IMR-90 (cell line): Measurements from ENCODE around the gene PIAS1. TPM values are rescaled to one million over a fixed set of nuclear protein-coding genes. Genes with fewer than 3 reads are reported as not detected.

ENCODE experiments used
- ATAC-seq: fragments of 200-7000 bp; cut with Tn5 transposase; 2 replicates; pipeline ENCODE4 v1.9.1; 2020; ENCODE audit warnings: low read depth, mild to moderate bottlenecking, moderate library complexity
- BruUV-seq: library from RNA; stranded (reverse); fragments of 400-500 nt; replicated peaks from 2 replicates; lab custom pipeline; 2021; lab: Mats Ljungman, UMichigan
- CTCF ChIA-PET: fragments of 300-600 bp; formaldehyde crosslinking; extraction: SDS; loops from one replicate; lab custom pipeline; 2021; ENCODE audit warnings: antibody characterized with exemption; lab: Yijun Ruan, JAX
- POLR2A ChIA-PET: fragments of 300-600 bp; sonication (Branson Sonifier 250); formaldehyde crosslinking; loops from one replicate; lab custom pipeline; 2022; ENCODE audit warnings: antibody characterized with exemption; ENCODE audit not compliant: unreplicated experiment; lab: Charles Lee
- DNase-seq: peaks from one replicate; pipeline ENCODE4 v3.0.0; 2013
- H2AFZ ChIP-seq: replicated peaks from 2 replicates; pipeline ENCODE3; 2013; ENCODE audit warnings: low read length, mild to moderate bottlenecking; ENCODE audit not compliant: poor library complexity
- H2AK5ac ChIP-seq: 2 replicates; pipeline ENCODE4 v1.6.1; 2013; ENCODE audit warnings: low read depth, low read length, inconsistent platforms
- H2AK9ac ChIP-seq: replicated peaks from 2 replicates; pipeline ENCODE3; 2013; ENCODE audit warnings: mild to moderate bottlenecking, low read depth, low read length, moderate library complexity; ENCODE audit not compliant: poor library complexity
- H2BK120ac ChIP-seq: 2 replicates; pipeline ENCODE4 v1.6.1; 2013; ENCODE audit warnings: low read depth, low read length, inconsistent platforms
- H2BK15ac ChIP-seq: 3 replicates; pipeline ENCODE4 v1.6.1; 2013; ENCODE audit warnings: low read depth, low read length, inconsistent platforms
- H2BK20ac ChIP-seq: 2 replicates; pipeline ENCODE4 v1.6.1; 2013; ENCODE audit warnings: low read depth, mild to moderate bottlenecking, inconsistent platforms, low read length, moderate library complexity
- H2BK5ac ChIP-seq: 2 replicates; pipeline ENCODE4 v1.6.1; 2013; ENCODE audit warnings: mild to moderate bottlenecking, low read depth, low read length, inconsistent platforms; ENCODE audit not compliant: poor library complexity, severe bottlenecking
- H3K14ac ChIP-seq: replicated peaks from 2 replicates; pipeline ENCODE4 v1.6.1; 2013; ENCODE audit warnings: low read depth, low read length, inconsistent platforms
- H3K18ac ChIP-seq: 2 replicates; pipeline ENCODE4 v1.6.1; 2013; ENCODE audit warnings: low read depth, low read length, control low read depth
- H3K23ac ChIP-seq: 2 replicates; pipeline ENCODE4 v1.6.1; 2013; ENCODE audit warnings: low read depth, low read length, inconsistent platforms
- H3K27ac ChIP-seq: 2 replicates; pipeline ENCODE4 v1.5.1; 2013; ENCODE audit warnings: mild to moderate bottlenecking, control low read depth, low read length; ENCODE audit not compliant: insufficient read depth
- H3K27me3 ChIP-seq: 2 replicates; pipeline ENCODE4 v1.6.1; 2013; ENCODE audit warnings: low read length; ENCODE audit not compliant: control insufficient read depth, insufficient read depth
- H3K36me3 ChIP-seq: 2 replicates; pipeline ENCODE4 v1.6.1; 2013; ENCODE audit warnings: low read length, mixed read lengths; ENCODE audit not compliant: control insufficient read depth, insufficient read depth
- H3K4ac ChIP-seq: 2 replicates; pipeline ENCODE4 v1.6.1; 2013; ENCODE audit warnings: low read depth, low read length, inconsistent platforms
- H3K4me1 ChIP-seq: 2 replicates; pipeline ENCODE4 v1.6.1; 2013; ENCODE audit warnings: low read length, mixed read lengths; ENCODE audit not compliant: control insufficient read depth, insufficient read depth
- H3K4me2 ChIP-seq: 2 replicates; pipeline ENCODE4 v1.6.1; 2013; ENCODE audit warnings: low read depth, mild to moderate bottlenecking, control low read depth, low read length, moderate library complexity
- H3K4me3 ChIP-seq: 2 replicates; pipeline ENCODE4 v1.5.1; 2013; ENCODE audit warnings: low read depth, mild to moderate bottlenecking, control low read depth, low read length, moderate library complexity; ENCODE audit not compliant: insufficient read depth
- H3K56ac ChIP-seq: 2 replicates; pipeline ENCODE4 v1.6.1; 2013; ENCODE audit warnings: low read length, inconsistent platforms; ENCODE audit not compliant: insufficient read depth; ENCODE audit errors: extremely low read depth
- H3K79me1 ChIP-seq, 2 experiments: 2 replicates each; pipeline ENCODE4 v1.6.1; 2013; ENCODE audit warnings: low read length in 2 of 2, inconsistent platforms in 1 of 2, low read depth in 1 of 2
- H3K9ac ChIP-seq: 2 replicates; pipeline ENCODE4 v1.6.1; 2013; ENCODE audit warnings: low read depth, low read length, control low read depth
- H3K9me1 ChIP-seq: 2 replicates; pipeline ENCODE4 v1.6.1; 2013; ENCODE audit warnings: low read length, inconsistent platforms; ENCODE audit not compliant: insufficient read depth
- H3K9me3 ChIP-seq: 2 replicates; pipeline ENCODE4 v1.6.1; 2013; ENCODE audit warnings: low read length; ENCODE audit not compliant: control insufficient read depth, insufficient read depth
- H4K20me1 ChIP-seq: 2 replicates; pipeline ENCODE4 v1.6.1; 2013; ENCODE audit warnings: low read length, inconsistent platforms; ENCODE audit not compliant: insufficient read depth
- H4K5ac ChIP-seq: 2 replicates; pipeline ENCODE4 v1.6.1; 2013; ENCODE audit warnings: mild to moderate bottlenecking, low read depth, low read length, control low read depth
- H4K8ac ChIP-seq, 2 experiments: 2 replicates each; pipeline ENCODE4 v1.6.1; 2013; ENCODE audit warnings: low read depth in 2 of 2, low read length in 2 of 2, control low read depth in 1 of 2, inconsistent platforms in 1 of 2
- H4K91ac ChIP-seq: 2 replicates; pipeline ENCODE4 v1.6.1; 2013; ENCODE audit warnings: low read depth, low read length, inconsistent platforms; ENCODE audit not compliant: insufficient read depth
- BHLHE40 ChIP-seq: fragments of 150-350 bp; IDR thresholded peaks from 2 replicates; pipeline ENCODE4 v1.6.1; 2016; ENCODE audit warnings: mild to moderate bottlenecking, low read depth, low read length
- CEBPB ChIP-seq: IDR thresholded peaks from 2 replicates; pipeline ENCODE4 v1.6.1; 2012; ENCODE audit warnings: low read depth, low read length, improper control_type of control experiment
- FOS ChIP-seq: fragments of 150-350 bp; IDR thresholded peaks from 2 replicates; pipeline ENCODE4 v1.6.1; 2016; ENCODE audit warnings: low read depth, low read length
- MAFK ChIP-seq: IDR thresholded peaks from 2 replicates; pipeline ENCODE4 v1.6.1; 2012; ENCODE audit warnings: low read depth, low read length, improper control_type of control experiment
- MAZ ChIP-seq: IDR thresholded peaks from 2 replicates; pipeline ENCODE4 v1.6.1; 2012; ENCODE audit warnings: low read depth, mild to moderate bottlenecking, low read length, improper control_type of control experiment, moderate library complexity, borderline replicate concordance
- MXI1 ChIP-seq: IDR thresholded peaks from 2 replicates; pipeline ENCODE4 v1.6.1; 2012; ENCODE audit warnings: low read depth, mild to moderate bottlenecking, low read length, moderate library complexity, borderline replicate concordance
- NFE2L2 ChIP-seq: fragments of 150-350 bp; IDR thresholded peaks from 2 replicates; pipeline ENCODE4 v1.6.1; 2016; ENCODE audit warnings: low read depth, mild to moderate bottlenecking, low read length
- POLR2A ChIP-seq: IDR thresholded peaks from 2 replicates; pipeline ENCODE4 v1.6.1; 2012; ENCODE audit warnings: mild to moderate bottlenecking, low read depth, low read length
- RAD21 ChIP-seq: IDR thresholded peaks from 2 replicates; pipeline ENCODE4 v1.6.1; 2012; ENCODE audit warnings: low read length, improper control_type of control experiment
- RFX5 ChIP-seq: IDR thresholded peaks from 2 replicates; pipeline ENCODE4 v1.8.0; 2012; ENCODE audit warnings: low read depth, mild to moderate bottlenecking, low read length, moderate library complexity
- SMC3 ChIP-seq: fragments of 150-350 bp; IDR thresholded peaks from 2 replicates; pipeline ENCODE4 v1.6.1; 2016; ENCODE audit warnings: low read depth, mild to moderate bottlenecking, antibody characterized with exemption, low read length, moderate library complexity
- WGBS, 2 experiments: methylation state at CpG; one replicate each; pipeline versions ENCODE4 v1.1.5 to v1.1.7; 2013; ENCODE audit warnings: missing lambda C conversion rate in 2 of 2; ENCODE audit not compliant: insufficient read length in 1 of 2; ENCODE audit errors: extremely low coverage in 2 of 2; 5-methylcytosine and 5-hydroxymethylcytosine counted together
- dilution Hi-C: fragments of 300-500 bp; cut with HindIII; formaldehyde crosslinking; loops from one replicate; pipeline ENCODE4 v1.14.3; 2018; ENCODE audit warnings: low sequenced_read_pairs; ENCODE audit not compliant: unreplicated experiment
- in situ Hi-C: fragments of 300-500 bp; cut with MboI; formaldehyde crosslinking; loops from 3 replicates; pipeline ENCODE4 v1.14.3; 2019; ENCODE audit warnings: low sequenced_read_pairs, inconsistent platforms, mixed read lengths
- intact Hi-C: fragments of 100-400 bp; cut with micrococcal nuclease; formaldehyde crosslinking; loops from 2 replicates; pipeline ENCODE4 v1.10.0; 2022
- polyA plus RNA-seq, 3 experiments: library from polyadenylated mRNA; depleted of rRNA; stranded (reverse); fragments of >200 nt; gene quantifications; 2 replicates each; pipeline ENCODE4 v1.2.3, GENCODE V29; 2012; ENCODE audit warnings: low replicate concordance in 1 of 3
- total RNA-seq: library from RNA; depleted of rRNA; stranded (reverse); fragments of >200 nt; gene quantifications from 2 replicates; pipeline ENCODE4 v1.2.3, GENCODE V29; 2012
- TF ChIP-seq, protein P1 (sequence below): conservative IDR thresholded peaks from 2 replicates; pipeline ENCODE4 v1.5.1; 2012; ENCODE audit warnings: mild to moderate bottlenecking, low read depth, low read length, improper control_type of control experiment
- TF ChIP-seq, protein P2 (sequence below): fragments of 150-350 bp; IDR thresholded peaks from 2 replicates; pipeline ENCODE4 v1.6.1; 2017; ENCODE audit warnings: mild to moderate bottlenecking, antibody characterized with exemption, low read length, low read depth
- TF ChIP-seq, protein P3 (sequence below): fragments of 150-350 bp; IDR thresholded peaks from 2 replicates; pipeline ENCODE4 v1.6.1; 2016; ENCODE audit warnings: low read depth, mild to moderate bottlenecking, low read length, moderate library complexity, borderline replicate concordance

Gene PIAS1
- total and polyA plus RNA-seq, 2 of the 4 experiments (the other 2 are of a cell fraction): 20.0 to 63.6 TPM

DNA sequence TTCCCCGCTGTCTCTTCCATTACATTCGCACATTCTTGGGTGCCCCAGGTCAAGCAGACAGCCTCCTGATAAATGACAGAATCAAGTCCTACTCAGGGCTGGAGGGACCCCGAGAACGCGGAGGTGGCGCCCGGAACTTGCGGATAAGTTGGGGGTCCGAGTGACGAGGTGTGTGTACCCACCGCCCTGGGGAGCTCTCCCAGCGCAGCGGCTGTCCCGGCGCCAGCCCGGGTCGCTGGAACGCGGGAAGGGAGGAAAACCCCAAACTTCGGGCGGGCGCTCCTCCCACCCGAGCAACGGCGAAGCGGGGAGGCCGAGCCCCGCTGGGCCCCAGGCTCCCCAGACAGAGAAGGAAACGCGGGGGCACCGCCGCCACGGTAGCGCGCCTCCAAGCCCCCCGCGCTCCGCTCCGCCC is 174.9 kb downstream of the PIAS1 start:
- H4K20me1 ChIP-seq: peaks cover 11% of the 10 kb centered on the region; the same call in 1 of the 2 replicates
- peaks cover 8% of the 10 kb centered on the region for H3K4me1 ChIP-seq
- peak overlapping the region; percentile 15 to 61; a peak in 1 of 4 replicates for H4K8ac ChIP-seq
- ChIA-PET POLR2A (interaction anchor here (0.6 kb wide), 1 partner anchor 38 kb away, joined by 4 read pairs; no protein-coding TSS in a partner anchor), CTCF (no interaction called here)
- no peak overlapping the region for H2BK5ac ChIP-seq
- DNase-seq: peak; percentile 9
- H2AK5ac ChIP-seq: 0 out of 2 replicates have a peak overlapping the region, but pooled peaks have one; percentile 23
- peak overlapping the region; percentile 53 for H3K14ac ChIP-seq
- H3K4ac ChIP-seq: peak overlapping the region; percentile 60
- H3K4me2 ChIP-seq: peak overlapping the region; percentile 69
- dilution Hi-C loops: no loop called here
- H3K23ac ChIP-seq: peak overlapping the region; percentile 94
- H3K9me3 ChIP-seq: no peaks in the 10 kb centered on the region
- H2AK9ac ChIP-seq: peak overlapping the region; percentile 93
- H3K79me1 ChIP-seq: peaks cover 19 to 48% of the 10 kb centered on the region in 2 experiments
- in situ Hi-C loops: no loop called here
- H3K9me1 ChIP-seq: peaks cover 24% of the 10 kb centered on the region
- TF ChIP-seq MXI1 (no peak), MAZ (no peak), RAD21 (no peak), FOS (no peak), RFX5 (no peak), POLR2A (no peak; the same call in 1 of the 2 replicates), NFE2L2 (no peak), MAFK (no peak), CEBPB (no peak), SMC3 (no peak), BHLHE40 (no peak)
- TF ChIP-seq, protein P1, sequence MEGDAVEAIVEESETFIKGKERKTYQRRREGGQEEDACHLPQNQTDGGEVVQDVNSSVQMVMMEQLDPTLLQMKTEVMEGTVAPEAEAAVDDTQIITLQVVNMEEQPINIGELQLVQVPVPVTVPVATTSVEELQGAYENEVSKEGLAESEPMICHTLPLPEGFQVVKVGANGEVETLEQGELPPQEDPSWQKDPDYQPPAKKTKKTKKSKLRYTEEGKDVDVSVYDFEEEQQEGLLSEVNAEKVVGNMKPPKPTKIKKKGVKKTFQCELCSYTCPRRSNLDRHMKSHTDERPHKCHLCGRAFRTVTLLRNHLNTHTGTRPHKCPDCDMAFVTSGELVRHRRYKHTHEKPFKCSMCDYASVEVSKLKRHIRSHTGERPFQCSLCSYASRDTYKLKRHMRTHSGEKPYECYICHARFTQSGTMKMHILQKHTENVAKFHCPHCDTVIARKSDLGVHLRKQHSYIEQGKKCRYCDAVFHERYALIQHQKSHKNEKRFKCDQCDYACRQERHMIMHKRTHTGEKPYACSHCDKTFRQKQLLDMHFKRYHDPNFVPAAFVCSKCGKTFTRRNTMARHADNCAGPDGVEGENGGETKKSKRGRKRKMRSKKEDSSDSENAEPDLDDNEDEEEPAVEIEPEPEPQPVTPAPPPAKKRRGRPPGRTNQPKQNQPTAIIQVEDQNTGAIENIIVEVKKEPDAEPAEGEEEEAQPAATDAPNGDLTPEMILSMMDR: no peak
- TF ChIP-seq, protein P2, sequence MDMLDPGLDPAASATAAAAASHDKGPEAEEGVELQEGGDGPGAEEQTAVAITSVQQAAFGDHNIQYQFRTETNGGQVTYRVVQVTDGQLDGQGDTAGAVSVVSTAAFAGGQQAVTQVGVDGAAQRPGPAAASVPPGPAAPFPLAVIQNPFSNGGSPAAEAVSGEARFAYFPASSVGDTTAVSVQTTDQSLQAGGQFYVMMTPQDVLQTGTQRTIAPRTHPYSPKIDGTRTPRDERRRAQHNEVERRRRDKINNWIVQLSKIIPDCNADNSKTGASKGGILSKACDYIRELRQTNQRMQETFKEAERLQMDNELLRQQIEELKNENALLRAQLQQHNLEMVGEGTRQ: no peak
- TF ChIP-seq, protein P3, sequence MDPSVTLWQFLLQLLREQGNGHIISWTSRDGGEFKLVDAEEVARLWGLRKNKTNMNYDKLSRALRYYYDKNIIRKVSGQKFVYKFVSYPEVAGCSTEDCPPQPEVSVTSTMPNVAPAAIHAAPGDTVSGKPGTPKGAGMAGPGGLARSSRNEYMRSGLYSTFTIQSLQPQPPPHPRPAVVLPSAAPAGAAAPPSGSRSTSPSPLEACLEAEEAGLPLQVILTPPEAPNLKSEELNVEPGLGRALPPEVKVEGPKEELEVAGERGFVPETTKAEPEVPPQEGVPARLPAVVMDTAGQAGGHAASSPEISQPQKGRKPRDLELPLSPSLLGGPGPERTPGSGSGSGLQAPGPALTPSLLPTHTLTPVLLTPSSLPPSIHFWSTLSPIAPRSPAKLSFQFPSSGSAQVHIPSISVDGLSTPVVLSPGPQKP: no peak
- H4K91ac ChIP-seq: no peak overlapping the region; the same call in 1 of the 2 replicates
- H3K27ac ChIP-seq: peak overlapping the region; percentile 18; the same call in 1 of the 2 replicates
- H2BK120ac ChIP-seq: no peak overlapping the region
- BruUV-seq: no TSS peak
- 0% methylated on average over 37 of the region's 39 CpGs; no CpG with 5 or more reads in 1 of the 2 experiments for WGBS, 2 experiments
- no peak overlapping the region for H3K18ac ChIP-seq
- peak overlapping the region; percentile 94 for H3K4me3 ChIP-seq
- peak; percentile 2 for ATAC-seq
- H2BK15ac ChIP-seq: no peak overlapping the region
- peak overlapping the region; percentile 51 for H3K9ac ChIP-seq
- H4K5ac ChIP-seq: no peak overlapping the region
- H3K27me3 ChIP-seq: no peaks in the 10 kb centered on the region
- no peak overlapping the region for H2BK20ac ChIP-seq
- intact Hi-C loops: no loop called here
- H2AFZ ChIP-seq: peak overlapping the region; percentile 99
- 0 out of 2 replicates have a peak overlapping the region, but pooled peaks have one; percentile 50 for H3K56ac ChIP-seq
- H3K36me3 ChIP-seq: no peaks in the 10 kb centered on the region
